Stimulated activated CD4-positive, alpha-beta T cell treated with anti-CD3 and anti-CD28 coated beads, TNF-alpha, amount 100 ng/mL, for 4 hours (primary cell): ENCODE data around the gene SCGB1D1.

ENCODE experiments used
- DNase-seq, 3 experiments: peaks; one replicate each; pipeline ENCODE4 v3.0.0-alpha.2; 2020; ENCODE audit warnings: low read depth in 3 of 3

Gene SCGB1D1

GRCh38 chr11:62233730-62234129 lies 43.7 kb downstream of the SCGB1D1 start:
- no peak for DNase-seq

GRCh38 chr11:62236187-62236586 lies 46.2 kb downstream of the SCGB1D1 start:
- DNase-seq = no peak

GRCh38 chr11:62237499-62237898 lies 47.5 kb downstream of the SCGB1D1 start:
- DNase-seq = no peak

- DNase-seq = no peak
Observed at GRCh38 chr11:62238151-62238550, 48.1 kb downstream of the SCGB1D1 start.

- DNase-seq = no peak
Observed at GRCh38 chr11:62241095-62241494, 51.1 kb downstream of the SCGB1D1 start.

- DNase-seq = no peak
Observed at GRCh38 chr11:62242021-62242420, 52.0 kb downstream of the SCGB1D1 start, which contains the start of gene SCGB1D2. TSS of gene SCGB1D2 (plus strand) at chr11:62242239. CDS start at chr11:62242308, 69 bp downstream.
